Left ventricle myocardium inferior (tissue), 1 donor: Measurements from ENCODE around the gene ULK2. TPM values are rescaled to one million over a fixed set of nuclear protein-coding genes. Genes with fewer than 3 reads are reported as not detected.

Experiments used
- DNase-seq: peaks from one replicate; pipeline ENCODE4 v3.0.0-alpha.2; 2020
- H3K27ac ChIP-seq: fragments of 200-600 bp; replicated peaks from 2 replicates; pipeline ENCODE4 v1.8.0; 2021
- H3K27me3 ChIP-seq: fragments of 200-600 bp; 2 replicates; pipeline ENCODE4 v1.8.0; 2021; ENCODE audit warnings: low read depth
- H3K36me3 ChIP-seq: fragments of 200-600 bp; 2 replicates; pipeline ENCODE4 v1.8.0; 2021
- H3K4me1 ChIP-seq: fragments of 200-600 bp; 2 replicates; pipeline ENCODE4 v1.8.0; 2021
- H3K4me3 ChIP-seq: fragments of 200-600 bp; 2 replicates; pipeline ENCODE4 v1.8.0; 2021; ENCODE audit warnings: mild to moderate bottlenecking, moderate library complexity
- H3K9me3 ChIP-seq: fragments of 200-600 bp; replicated peaks from 2 replicates; pipeline ENCODE4 v1.8.0; 2021
- intact Hi-C: fragments of 100-400 bp; cut with micrococcal nuclease; formaldehyde crosslinking; loops from one replicate; pipeline ENCODE4 v1.11.0; 2022
- total RNA-seq: library from RNA; stranded (reverse); fragmentation: NEBNext Ultra II Directional; extraction: Animal tissue kit (Norgen Biotek cat#: 25700); gene quantifications from one replicate; pipeline ENCODE4 v1.2.1, GENCODE V29; 2021
- TF ChIP-seq, protein P1 (sequence below): fragments of 200-600 bp; IDR thresholded peaks from 2 replicates; pipeline ENCODE4 v1.8.0; 2021; ENCODE audit warnings: antibody characterized with exemption, mild to moderate bottlenecking, borderline replicate concordance
- donor health status: DM: no; HTN: yes; CAD: no; lungs with severe emphysema.

The ULK2 gene
- total RNA-seq, 1 donor from 2014 or later = 19.1 TPM

DNA sequence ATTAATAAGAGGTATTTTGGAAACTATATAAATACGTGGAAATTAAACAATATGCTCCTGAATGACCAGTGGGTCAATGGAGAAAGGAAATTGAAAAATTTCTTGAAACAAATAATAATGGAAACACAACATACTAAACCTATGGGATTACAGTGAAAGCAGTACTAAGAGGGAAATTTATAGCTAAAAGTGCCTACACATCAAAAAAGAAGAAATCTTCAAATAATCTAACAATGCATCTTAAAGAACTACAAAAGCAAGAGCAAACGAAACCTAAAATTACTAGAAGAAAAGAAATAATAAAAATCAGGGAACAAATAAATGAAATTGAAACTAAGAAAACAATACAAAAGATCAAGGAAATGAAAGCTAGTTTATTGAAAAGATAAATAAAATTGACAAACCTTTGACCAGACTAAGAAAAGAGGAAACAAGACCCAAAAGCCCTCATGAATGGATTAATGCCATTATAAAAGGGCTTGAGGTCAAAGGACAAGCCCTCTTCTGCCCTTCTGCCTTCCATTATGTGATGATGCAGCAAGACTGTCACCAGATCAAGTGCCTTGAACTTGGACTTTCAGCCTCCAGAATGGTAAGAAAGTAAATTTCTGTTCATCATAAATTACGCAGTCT lies 75.7 kb downstream of the ULK2 start:
- no peak for DNase-seq
- Histone ChIP-seq H3K27ac (no peak overlapping the region), H3K4me3 (no peak overlapping the region), H3K36me3 (peaks cover 94% of the 10 kb centered on the region), H3K9me3 (peaks cover 19% of the 10 kb centered on the region), H3K27me3 (no peaks in the 10 kb centered on the region), H3K4me1 (no peaks in the 10 kb centered on the region)
- intact Hi-C loops = no loop called here
- TF ChIP-seq, protein P1, sequence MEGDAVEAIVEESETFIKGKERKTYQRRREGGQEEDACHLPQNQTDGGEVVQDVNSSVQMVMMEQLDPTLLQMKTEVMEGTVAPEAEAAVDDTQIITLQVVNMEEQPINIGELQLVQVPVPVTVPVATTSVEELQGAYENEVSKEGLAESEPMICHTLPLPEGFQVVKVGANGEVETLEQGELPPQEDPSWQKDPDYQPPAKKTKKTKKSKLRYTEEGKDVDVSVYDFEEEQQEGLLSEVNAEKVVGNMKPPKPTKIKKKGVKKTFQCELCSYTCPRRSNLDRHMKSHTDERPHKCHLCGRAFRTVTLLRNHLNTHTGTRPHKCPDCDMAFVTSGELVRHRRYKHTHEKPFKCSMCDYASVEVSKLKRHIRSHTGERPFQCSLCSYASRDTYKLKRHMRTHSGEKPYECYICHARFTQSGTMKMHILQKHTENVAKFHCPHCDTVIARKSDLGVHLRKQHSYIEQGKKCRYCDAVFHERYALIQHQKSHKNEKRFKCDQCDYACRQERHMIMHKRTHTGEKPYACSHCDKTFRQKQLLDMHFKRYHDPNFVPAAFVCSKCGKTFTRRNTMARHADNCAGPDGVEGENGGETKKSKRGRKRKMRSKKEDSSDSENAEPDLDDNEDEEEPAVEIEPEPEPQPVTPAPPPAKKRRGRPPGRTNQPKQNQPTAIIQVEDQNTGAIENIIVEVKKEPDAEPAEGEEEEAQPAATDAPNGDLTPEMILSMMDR = no peak

DNA sequence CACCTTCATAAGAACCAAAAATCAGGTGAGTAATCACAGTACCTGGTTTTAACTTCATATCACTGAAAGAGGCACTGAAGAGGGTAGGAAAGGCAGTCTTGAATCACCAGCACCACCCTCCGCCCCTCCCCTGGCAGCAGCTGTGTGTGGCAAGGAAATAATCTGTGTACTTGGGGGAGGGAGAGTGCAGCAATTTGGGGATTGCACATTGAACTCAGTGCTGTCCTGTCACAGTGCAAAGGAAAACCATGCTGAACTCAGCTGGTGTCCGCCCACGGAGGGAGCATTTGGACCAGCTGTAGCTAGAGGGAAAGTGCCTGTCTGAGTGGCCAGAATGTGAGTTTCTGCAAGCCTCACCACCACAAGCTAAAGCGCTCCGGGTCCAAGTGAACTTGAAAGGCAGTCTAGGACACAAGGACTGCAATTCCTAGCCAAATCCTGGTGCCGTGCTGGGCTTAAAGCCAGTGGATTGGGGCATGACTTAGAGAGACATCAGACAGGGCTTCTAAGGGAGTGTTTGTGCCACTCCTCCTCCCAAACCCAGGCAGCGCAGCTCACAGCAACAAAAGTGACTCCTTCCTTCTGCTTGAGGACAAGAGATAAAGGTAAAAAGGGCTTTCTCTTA lies 79.9 kb downstream of the ULK2 start:
- Histone ChIP-seq H3K9me3 (no peaks in the 10 kb centered on the region), H3K27me3 (no peaks in the 10 kb centered on the region), H3K4me1 (no peaks in the 10 kb centered on the region), H3K4me3 (no peak overlapping the region), H3K27ac (no peak overlapping the region), H3K36me3 (peaks cover 61% of the 10 kb centered on the region)
- DNase-seq = no peak
- intact Hi-C loops = no loop called here
- TF ChIP-seq, protein P1 = no peak

DNA sequence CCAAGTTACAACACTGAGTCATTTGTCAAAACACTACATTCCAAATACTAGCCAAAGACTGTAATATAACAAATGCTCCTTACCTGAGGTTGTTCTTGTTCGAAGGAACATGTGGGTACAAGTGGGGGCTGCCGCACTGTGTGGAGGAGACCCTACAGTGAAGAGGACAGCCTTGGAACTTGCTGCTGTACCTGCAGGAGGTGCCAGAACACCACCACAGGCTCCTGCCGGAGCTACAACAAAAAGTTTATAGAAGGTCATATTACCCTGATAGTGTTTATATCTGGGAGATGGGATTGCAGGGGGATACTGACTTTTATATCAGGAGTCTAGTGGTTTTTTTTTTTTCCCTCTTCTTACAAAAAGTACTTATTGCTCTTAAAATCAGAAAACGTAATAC lies 81.9 kb downstream of the ULK2 start:
- Histone ChIP-seq H3K4me1 (no peaks in the 10 kb centered on the region), H3K27ac (no peak overlapping the region), H3K4me3 (no peak overlapping the region), H3K9me3 (no peaks in the 10 kb centered on the region), H3K27me3 (no peaks in the 10 kb centered on the region), H3K36me3 (peaks cover 56% of the 10 kb centered on the region)
- DNase-seq = no peak
- intact Hi-C loops = no loop called here
- TF ChIP-seq, protein P1 = no peak

DNA sequence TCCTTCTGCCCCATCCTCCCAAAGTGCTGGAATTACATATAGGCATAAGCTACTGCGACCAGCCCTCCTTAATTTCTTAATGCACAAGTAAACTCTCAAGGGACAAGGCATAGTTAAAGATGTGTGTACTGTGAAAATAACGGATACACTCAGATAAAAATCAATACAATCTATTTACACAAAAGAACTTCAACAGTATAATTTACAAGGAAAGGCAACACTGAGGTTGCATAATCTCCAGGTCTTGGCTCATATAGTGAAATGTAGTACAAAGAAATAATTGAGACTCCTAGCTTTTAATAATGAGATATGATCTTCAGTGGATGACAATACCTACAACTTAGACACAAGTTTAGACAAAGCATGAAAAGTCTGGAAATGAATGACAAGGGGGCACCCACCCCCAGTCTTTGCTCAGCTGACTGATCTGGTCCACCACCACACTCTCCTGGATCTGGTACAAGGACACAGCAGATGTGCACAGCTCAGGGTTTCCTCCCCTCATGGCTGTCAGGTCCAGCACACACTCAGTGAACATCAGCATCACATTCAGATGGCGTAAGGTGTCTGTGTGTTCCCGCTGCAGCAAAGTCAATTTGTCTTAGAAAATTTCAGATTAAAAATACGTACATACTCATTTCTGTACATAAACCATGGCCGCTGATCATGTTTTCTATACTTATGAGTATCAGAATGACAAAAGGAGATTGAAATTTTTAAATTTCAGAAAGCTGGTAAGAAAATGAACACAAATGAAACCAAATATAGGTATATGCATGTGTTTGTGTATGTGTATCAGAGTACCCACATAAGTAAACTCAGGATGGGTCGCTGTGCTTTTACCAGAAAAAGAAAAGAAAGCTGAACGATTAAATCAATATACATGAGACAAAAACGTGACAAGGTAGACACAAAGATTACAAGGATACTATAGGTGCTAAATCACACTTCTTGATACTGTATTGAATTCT lies 86.0 kb downstream of the ULK2 start:
- Histone ChIP-seq H3K27ac (no peak overlapping the region), H3K27me3 (no peaks in the 10 kb centered on the region)
- intact Hi-C loops = no loop called here

DNA sequence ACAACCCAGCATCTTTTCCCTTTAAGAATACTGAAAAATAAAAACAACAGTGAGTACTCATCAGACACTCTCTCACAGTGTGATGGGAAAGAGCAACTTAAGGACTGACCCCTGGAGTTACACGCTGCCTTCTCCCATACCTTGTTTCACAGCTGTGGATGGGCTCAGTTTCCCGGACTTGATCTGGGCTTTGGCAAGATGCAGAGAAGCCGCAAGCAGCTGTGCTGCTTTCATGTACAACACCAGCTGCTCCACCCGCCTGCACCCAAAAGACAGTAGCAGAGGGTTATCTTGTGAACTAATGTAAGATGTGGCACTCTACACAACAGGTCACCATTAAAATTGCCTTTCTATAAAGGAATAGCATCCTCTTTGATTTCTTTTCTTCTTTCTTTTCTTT lies 86.9 kb downstream of the ULK2 start:
- TF ChIP-seq, protein P1 = no peak
- H3K4me1 ChIP-seq = no peaks in the 10 kb centered on the region
- peaks cover 61% of the 10 kb centered on the region for H3K36me3 ChIP-seq
- DNase-seq = no peak
- H3K4me3 ChIP-seq = no peak overlapping the region
- H3K9me3 ChIP-seq = no peaks in the 10 kb centered on the region
- H3K27me3 ChIP-seq = no peaks in the 10 kb centered on the region
- intact Hi-C loops = no loop called here
- no peak overlapping the region for H3K27ac ChIP-seq

More for the DNA sequence above, 86.0 kb downstream of the ULK2 start:
- peaks cover 52% of the 10 kb centered on the region for H3K36me3 ChIP-seq
- DNase-seq = no peak
- H3K4me3 ChIP-seq = no peak overlapping the region
- no peaks in the 10 kb centered on the region for H3K4me1 ChIP-seq
- TF ChIP-seq, protein P1 = no peak
- H3K9me3 ChIP-seq = no peaks in the 10 kb centered on the region
